Left colon (tissue), 2 donors: ENCODE measurements around the gene IQGAP2. TPM values are rescaled to one million over a fixed set of nuclear protein-coding genes. Genes with fewer than 3 reads are reported as not detected.

Experiments used
- ATAC-seq: fragments of 200-7000 bp; cut with Tn5 transposase; one replicate; pipeline ENCODE4 v1.9.1; 2020; ENCODE audit warnings: mild to moderate bottlenecking, moderate library complexity
- DNase-seq, 2 donors: peaks; one replicate each; pipeline ENCODE4 v3.0.0-alpha.2; 2020
- intact Hi-C, 2 donors: fragments of 100-400 bp; cut with DNase I in 1 of 2; cut with micrococcal nuclease in 1 of 2; formaldehyde crosslinking; loops; one replicate each; pipeline versions ENCODE4 v1.11.2 to v1.14.0; 2022; cut with DNase I, micrococcal nuclease
- total RNA-seq, 2 donors: library from RNA; stranded (reverse); fragmentation: NEBNext Ultra II Directional; extraction: Animal tissue kit (Norgen Biotek cat#: 25700); gene quantifications; one replicate each; pipeline ENCODE4 v1.2.1, GENCODE V29; 2021
- donor health status: DM: no; HTN: no; CAD: no.
- donor health status: DM: yes; HTN: yes; CAD: no.

Gene IQGAP2
- total RNA-seq, 2 donors from 2014 or later, result 104 to 123 TPM

DNA sequence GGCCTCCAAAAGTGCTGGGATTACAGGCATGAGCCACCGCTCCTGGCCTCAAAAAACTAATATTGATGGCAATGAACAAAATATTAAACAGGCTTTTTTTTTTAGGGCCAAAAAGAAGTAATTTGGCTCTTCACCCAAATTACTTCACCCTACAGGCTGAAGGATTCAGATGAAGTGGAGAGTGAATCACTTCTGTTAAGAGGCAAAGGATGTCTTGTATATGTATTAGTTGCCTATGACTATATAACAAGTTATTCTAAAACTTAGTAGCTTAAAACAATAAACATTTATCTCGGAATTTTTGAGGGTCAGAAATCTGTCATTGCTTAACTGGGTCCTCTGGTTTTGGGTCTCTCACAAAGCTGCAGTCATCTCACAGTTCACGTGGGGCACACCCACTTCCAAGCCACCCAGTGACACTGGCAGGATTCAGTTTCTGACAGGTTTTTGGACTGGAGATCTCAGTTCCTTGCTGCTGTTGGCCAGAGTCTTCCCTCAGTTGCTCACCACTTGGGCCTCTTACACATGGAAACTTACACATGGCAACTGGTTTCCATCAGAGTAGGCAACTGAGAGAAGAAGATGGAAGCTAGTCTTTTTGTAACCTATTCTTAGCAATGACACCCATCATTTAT is 66.7 kb downstream of the IQGAP2 start:
- DNase-seq, result no peak
- intact Hi-C loops, result no loop called here
- no peak for ATAC-seq

DNA sequence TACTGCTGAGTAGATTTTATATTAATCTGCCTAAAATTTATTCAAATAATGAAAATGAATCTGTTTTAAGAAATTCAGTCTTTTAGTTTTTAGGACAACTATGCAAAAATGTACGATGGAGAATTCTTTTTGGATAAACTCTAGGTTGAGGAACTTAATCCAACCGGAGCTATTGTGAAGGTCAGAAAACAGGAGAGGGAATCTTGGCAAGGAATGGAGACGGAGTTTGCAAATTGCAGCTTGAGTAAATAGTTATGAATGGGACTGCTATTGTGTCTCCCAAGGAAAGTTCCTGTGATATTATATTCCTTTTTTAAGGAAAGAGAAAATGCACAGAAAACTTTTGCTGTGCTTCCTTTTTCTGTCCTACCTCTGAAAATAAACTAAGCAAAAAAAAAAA is 67.9 kb downstream of the IQGAP2 start:
- peak; percentile 40 for ATAC-seq
- intact Hi-C loops, result no loop called here
- DNase-seq, result no peak

DNA sequence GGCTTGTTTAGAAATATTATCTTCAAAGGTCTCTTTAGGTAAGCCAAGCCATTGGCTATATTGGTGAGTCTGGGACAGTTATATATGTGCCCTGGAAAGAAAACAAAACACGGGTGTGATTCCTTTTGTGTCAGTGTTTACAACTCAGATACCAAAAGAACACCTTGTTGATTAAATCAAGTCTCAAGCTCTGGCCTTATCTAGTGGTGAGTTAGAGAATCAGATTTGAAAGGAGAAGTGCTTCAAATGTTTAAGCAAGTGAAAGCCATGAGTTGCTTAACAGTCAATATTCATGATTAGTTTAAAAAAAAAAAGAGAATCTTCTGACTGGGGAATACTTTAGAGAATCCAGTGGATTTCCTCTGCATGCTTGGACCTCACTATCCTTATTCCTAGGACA is 68.3 kb downstream of the IQGAP2 start:
- DNase-seq (no peak), ATAC-seq (peak; percentile 7)
- intact Hi-C loops, result no loop called here

DNA sequence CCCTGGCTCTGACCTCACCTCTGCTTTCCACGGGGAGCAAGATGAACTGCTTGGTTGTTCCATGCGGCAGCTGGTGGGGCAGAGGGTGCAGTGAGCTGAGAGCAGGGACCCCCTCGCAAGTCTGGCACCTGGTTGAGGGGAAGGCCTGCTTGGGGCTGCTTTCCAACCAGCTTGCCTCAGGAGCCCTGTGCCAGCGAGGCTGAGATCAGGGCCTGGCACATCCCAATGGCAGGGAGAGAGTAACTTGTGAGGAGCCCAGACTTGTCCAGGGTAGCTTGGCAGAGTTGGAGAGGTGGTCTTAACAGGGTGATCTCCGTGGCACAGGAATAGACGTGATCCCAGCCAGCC is 68.9 kb downstream of the IQGAP2 start:
- ATAC-seq (no peak), DNase-seq (no peak)
- intact Hi-C loops, result no loop called here

DNA sequence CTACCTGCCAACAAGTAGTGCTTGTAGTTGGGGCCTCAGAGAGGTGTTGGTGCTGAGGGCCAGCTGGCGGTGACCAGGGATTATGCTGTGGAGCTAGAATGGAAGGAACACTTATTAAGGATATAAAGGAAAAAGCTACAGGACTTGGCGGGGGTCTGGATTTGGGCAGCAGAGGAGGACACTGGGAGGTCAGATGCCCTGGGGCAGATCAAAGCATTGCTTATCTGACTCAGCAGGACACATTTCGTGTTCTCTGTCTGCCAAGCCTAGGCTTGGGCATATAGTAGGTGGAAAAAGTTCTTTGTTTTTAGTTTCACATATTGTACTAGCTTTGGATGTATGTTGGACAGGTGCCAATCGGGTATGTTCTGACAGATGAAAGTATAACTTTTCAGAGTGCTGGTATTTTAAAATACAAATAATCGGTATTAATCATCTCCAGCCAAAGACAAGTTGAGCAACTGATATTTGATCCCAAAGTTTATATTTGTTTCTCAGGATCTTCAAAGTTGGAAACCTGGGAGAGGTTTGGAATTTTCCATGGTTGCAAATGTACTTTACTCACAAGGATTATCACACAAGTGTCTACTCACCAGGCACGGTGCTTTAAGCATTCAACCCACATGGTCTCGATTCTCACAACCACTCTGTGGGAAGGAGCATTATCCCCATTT is 69.4 kb downstream of the IQGAP2 start:
- intact Hi-C loops, result no loop called here
- ATAC-seq (no peak), DNase-seq (no peak)

DNA sequence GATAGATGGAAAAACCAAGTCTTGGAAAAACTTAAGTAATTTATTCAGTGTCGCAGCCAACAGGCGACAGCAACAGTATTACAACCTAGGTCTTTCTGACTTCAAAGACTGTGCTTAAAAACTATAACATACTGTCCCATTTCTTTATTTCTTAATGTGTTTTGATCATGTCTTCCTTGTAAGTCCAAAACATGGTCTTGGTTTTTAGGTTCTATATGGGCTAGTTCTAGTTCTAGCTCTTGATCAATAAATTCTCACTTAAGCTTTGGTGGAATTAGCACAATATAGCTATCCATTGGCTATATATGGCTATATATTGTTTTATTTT is 69.9 kb downstream of the IQGAP2 start:
- DNase-seq, result no peak
- intact Hi-C loops, result no loop called here
- ATAC-seq, result no peak

DNA sequence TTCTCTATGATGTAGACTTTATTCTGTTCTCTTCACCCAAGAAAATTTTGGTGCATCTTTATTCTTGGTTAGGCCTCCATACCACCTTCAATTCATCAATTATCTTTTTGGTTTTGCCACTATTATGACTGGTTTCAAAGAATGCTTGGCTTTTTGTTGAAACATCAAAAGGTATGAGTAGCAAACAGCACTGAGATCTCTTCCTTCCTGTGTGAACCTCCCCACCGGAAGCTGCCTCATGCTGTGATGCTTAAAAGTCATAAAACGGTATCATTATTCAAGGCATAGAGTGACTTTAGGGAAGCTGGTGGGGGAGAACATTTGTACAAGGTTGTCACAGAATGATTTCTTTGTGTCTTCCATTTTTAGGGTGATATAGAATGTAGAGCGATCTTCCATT is 70.6 kb downstream of the IQGAP2 start:
- DNase-seq (no peak), ATAC-seq (no peak)

DNA sequence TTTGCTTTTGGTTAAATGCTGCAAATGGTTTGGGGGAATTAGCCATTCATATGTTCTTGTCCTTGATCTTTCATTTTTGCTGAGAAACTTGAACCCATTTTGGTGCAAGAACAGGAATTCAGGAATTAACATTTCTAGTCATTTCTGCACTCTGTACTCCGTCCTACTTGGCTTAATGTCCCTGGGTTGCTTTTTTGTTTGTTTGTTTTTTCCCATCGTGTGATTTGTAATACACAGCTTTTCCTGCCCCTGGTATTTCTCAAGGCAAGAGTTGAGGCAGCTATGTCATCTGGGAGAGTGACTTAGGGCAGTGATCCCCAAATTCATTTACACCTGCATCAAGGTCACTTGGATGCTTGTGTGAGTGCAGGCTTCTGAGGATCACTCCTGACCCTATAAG is 71.3 kb downstream of the IQGAP2 start:
- intact Hi-C loops, result no loop called here
- no peak for ATAC-seq

More for the DNA sequence above, 70.6 kb downstream of the IQGAP2 start:
- intact Hi-C loops, result no loop called here

DNA sequence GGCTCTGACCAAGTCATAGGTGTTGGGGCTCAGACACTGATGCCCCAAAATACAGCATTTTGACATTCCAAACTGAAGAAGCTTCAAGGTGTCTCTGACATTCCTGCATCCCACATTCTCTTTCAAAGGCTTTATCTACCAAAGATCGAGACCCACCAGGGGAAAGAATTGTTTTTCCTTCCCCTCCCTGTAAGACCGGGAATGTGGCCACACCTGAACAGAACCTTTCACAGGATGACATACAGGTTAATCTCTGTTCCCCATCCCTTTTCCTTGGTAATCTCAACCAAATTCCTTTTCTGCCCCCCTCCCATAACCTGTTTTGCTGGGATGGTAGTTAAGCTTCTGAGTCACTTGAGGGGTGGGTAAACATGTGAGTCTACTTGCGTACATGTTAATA is 72.3 kb downstream of the IQGAP2 start:
- DNase-seq, result no peak
- no peak for ATAC-seq
- intact Hi-C loops, result no loop called here

More for the DNA sequence above, 71.3 kb downstream of the IQGAP2 start:
- DNase-seq, result no peak

DNA sequence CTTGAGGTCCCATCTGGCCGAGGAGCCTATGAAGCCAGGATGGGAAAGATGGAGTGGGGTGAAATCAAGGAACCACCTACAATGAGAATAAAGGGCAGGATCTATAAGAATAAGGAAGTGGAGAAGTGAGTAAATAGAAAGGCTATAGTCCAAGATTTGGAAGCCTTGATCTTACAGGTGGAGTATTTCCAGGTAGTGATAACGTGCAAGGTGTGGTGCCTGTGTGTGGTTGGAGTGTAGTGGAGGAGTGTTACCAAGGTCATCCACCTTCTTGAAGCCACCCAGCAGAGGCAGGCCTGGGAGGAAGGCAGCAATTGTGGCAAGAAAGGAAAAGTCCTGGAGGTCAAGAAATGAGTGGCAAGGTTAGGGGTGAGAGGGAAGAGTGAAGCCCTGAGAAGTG is 72.9 kb downstream of the IQGAP2 start:
- intact Hi-C loops, result no loop called here
- peak; percentile 52 to 80 for DNase-seq

DNA sequence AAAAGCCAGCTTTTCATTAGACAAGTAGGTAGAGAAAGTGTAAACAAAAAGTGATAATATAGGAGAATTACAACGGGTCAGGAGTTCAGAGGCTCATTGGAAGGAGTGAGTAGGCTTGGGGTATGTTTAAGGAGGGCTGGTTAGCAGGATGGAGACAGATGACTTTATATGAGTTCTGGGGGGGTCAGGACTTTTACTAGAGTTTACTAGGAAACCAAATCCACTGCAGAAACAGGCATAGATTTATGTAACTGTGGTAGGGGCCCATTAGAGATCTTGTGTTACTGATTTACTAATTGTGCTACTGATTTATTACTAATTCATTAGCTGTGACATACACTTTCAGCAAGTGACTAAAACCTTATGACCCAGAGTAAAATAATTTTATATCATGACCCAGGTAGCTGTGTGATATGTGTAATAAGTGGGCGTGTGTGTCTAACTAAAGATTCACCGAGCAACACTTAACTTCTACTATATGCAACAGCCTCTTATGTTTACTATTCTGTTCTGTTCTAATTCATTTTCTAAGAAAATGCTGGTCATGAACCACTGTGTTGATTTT is 73.5 kb downstream of the IQGAP2 start:
- intact Hi-C loops, result no loop called here
- DNase-seq (no peak), ATAC-seq (no peak)

More for the DNA sequence above, 72.9 kb downstream of the IQGAP2 start:
- ATAC-seq, result peak; percentile 72

DNA sequence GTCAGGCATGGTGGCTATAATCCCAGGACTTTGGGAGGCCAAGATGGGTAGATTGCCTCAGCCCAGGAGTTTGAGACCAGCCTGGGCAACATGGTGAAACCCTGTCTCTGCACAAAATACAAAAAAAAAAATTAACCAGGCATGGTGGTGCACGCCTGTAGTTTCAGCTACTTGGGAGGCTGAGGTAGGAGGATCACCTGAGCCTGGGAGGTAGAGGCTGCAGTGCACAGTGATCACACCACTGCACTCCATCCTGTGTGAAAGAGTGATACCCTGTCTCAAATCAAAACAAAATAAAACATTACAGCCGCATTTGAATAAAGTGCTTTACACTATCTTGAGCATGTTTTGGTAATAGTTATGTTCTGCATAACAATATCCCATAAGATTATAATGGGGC is 74.0 kb downstream of the IQGAP2 start:
- intact Hi-C loops, result no loop called here
- no peak for DNase-seq
- ATAC-seq, result no peak

DNA sequence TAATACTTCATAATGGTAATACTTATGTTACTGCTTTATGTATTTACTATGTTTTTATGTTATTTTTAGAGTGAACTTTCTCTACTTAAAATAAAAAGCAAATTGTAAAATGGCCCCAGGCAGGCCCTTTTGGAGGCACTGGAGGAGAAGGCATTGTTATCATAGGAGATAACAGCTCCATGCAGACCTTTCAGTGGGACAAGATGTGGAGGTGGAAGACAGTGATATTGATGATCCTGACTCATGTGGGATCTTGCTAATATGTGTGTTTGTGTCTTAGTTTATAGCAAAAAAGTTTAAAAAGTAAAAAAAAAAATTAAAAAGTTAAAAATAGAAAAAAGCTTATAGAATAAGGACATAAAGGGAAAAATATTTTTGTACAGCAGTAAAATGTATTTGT is 74.5 kb downstream of the IQGAP2 start:
- intact Hi-C loops, result no loop called here
- DNase-seq, result no peak
- ATAC-seq, result no peak

DNA sequence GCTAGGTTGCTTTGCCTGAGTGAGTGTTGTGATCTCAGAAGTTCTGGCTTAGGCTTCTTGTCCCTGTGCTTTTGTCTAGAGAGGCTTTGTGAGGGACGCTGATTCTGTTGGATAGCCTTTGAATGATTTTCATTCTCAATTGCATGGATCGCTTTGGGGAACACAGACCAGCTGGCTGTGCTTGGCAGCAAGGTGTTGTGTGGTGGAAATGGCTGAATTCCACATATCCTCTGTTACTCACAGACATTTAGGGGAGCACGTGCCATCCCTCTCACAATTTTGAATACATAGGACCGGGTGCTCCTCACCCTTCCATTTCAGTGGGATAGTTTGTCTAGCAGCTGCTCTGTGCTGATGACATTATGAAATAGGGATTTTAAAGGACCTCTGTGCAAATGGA is 76.2 kb downstream of the IQGAP2 start:
- ATAC-seq, result no peak
- intact Hi-C loops, result no loop called here
- DNase-seq, result no peak

DNA sequence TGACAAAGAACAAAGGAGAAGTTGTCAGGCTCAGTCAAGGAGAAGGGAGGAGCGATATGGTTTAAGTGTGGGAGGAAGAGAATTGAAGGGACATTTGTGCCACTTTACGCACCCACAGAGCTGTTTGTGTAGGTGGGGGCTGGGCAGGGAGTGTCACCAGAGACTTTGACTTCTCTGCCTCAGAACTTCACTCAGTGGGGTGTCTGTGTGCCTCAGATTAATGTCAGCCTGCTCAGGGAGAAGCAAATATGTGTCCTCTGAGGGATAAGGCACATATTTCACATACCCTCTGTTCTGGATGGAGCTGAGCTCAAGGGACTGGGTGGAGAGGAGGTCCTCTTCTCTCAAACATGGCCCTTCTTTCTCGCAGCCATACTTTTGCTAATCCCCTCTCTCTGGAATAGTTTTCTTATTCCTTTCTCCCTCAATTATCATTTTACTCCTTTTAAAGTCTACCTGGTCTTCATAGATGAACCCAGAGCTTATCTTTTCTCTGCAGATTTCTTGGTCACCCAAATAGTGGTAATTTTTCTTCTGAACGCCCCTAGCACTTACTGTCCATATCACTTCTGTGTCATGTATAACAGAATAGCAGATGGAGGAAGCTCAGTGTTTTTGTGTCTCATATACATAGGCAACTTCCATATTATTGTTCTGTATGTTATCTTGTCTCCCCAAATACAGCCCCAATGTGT is 77.0 kb downstream of the IQGAP2 start:
- intact Hi-C loops, result no loop called here
- DNase-seq (peak; percentile 81 to 87), ATAC-seq (peak; percentile 57)

DNA sequence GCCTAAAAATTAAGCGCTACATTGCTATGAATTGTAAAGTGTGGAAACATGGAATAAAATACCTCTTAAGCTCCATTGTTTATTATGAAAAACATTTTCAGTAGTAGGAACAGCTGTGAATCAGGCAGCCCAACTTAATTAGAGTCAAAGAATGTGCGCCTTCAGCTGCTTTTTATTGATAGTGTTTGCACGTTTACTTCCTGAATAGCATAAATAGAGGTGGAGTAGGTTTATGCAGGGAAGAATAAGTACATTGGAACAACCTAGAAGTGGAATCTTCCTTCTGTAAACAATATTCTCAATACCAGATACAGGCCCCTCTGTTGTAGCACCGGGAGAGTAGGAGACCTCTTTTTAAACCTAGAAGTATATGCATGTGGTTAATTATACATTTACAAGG is 79.9 kb downstream of the IQGAP2 start:
- ATAC-seq (peak; percentile 27), DNase-seq (no peak)
- intact Hi-C loops, result no loop called here

DNA sequence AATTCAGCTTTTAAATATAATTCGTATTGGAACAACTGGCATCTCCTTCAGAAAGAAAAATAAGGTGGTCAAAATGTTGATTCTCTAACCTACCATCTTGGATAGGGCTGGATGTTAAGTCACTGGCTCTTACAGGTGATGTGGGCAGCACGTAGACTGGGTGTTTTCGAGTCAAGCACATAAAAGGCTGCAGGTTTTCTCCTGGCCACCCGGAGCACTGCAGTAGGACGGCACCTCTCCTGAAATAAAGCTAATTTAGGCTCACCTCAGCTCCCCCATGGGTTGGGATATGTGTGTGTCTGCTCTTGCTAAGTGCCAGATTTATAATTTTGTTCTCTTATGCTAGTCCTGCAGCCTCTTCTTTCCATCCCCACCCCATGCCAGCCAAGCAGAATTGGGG is 80.3 kb downstream of the IQGAP2 start:
- intact Hi-C loops, result no loop called here
- ATAC-seq, result no peak
- DNase-seq, result no peak

DNA sequence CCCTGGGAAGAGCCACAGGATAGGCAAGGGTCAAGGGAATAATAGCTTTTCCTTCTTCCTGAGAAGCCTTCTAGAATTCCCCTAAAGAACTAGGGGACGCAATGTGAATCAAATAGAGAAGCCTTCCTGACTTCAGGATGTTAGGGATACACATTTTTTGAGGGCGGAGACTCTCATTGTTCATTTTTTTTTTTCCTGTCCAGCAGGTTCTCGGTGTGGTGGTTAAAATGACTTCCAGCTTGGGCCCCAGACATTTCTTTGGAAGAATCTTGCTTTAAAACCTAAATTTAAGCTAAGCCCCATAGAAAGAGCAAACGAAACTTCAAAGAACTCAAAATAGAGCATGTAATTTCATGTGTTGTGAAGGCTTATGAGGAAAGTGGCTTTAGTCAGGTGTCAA is 80.8 kb downstream of the IQGAP2 start:
- ATAC-seq (no peak), DNase-seq (no peak)
- intact Hi-C loops, result no loop called here

DNA sequence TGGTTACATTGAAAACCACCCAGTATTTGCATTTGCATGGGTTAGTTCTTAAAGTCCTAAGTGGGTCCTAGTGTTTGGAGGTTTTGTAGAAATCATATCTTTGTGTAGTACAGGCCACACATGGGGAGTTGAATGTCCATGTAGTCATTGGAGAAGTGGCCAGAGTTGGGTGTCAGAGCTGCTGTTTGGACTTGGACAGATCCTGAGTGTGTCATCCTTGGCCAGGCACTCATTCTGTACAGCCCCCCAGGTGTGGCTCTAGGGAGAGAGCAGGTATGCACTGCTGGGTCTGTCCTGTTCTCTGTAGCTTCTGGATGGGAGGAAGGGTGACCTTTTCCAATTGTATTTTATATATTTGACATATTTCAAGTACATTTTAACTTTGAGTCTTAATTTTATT is 82.4 kb downstream of the IQGAP2 start:
- no peak for ATAC-seq
- intact Hi-C loops, result no loop called here
- DNase-seq, result no peak

DNA sequence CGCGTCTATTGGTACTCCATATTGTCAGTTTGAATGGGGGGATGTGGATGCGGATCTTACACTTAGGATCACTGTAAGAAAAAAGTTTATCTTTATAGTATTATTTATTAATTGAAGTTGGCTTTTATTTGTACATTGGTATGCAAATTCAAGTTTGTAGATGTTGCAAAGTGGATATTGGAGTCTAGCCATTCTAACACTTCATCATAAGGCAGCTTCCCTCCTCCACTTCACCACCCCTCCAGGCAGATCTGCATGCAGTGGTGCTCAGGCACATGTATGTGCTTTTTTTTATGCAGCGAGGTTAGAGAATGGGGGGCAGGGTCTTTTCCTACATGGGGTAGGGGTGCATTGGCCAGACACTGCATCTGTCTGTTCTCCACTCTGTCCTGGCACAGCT is 84.3 kb downstream of the IQGAP2 start:
- intact Hi-C loops, result no loop called here
- no peak for ATAC-seq

More for the DNA sequence above, 84.3 kb downstream of the IQGAP2 start:
- no peak for DNase-seq
